Activated naive CD8-positive, alpha-beta T cell treated with anti-CD3 and anti-CD28 coated beads for 36 hours (primary cell): ENCODE measurements around the gene SYT5. TPM values are rescaled to one million over a fixed set of nuclear protein-coding genes. Genes with fewer than 3 reads are reported as not detected.
A peak's percentile ranks its signal among the peaks of the same experiment; 100 is the strongest.
"Not testable (repeated sequence)": the region's sequence is repeated elsewhere in the genome, so short reads cannot be mapped to it uniquely, and the experiment has no call there.

Source experiments
- DNase-seq: peaks from one replicate; pipeline ENCODE4 v3.0.0; 2021
- H3K27ac Mint-ChIP-seq: one replicate; pipeline ENCODE4 v1.8.0; 2022; ENCODE audit warnings: mild to moderate bottlenecking, moderate library complexity, mixed read lengths
- H3K27me3 Mint-ChIP-seq: one replicate; pipeline ENCODE4 v1.8.0; 2022; ENCODE audit warnings: mild to moderate bottlenecking, mixed read lengths
- H3K36me3 Mint-ChIP-seq: one replicate; pipeline ENCODE4 v1.8.0; 2021; ENCODE audit warnings: mild to moderate bottlenecking, mixed read lengths
- H3K4me1 Mint-ChIP-seq: one replicate; pipeline ENCODE4 v1.8.0; 2021; ENCODE audit warnings: mixed read lengths
- H3K4me3 Mint-ChIP-seq: one replicate; pipeline ENCODE4 v1.8.0; 2022; ENCODE audit warnings: mild to moderate bottlenecking, moderate library complexity, mixed read lengths
- H3K9me3 Mint-ChIP-seq: one replicate; pipeline ENCODE4 v1.8.0; 2022; ENCODE audit warnings: mixed read lengths
- total RNA-seq, 2 experiments: library from RNA; stranded (reverse); gene quantifications; one replicate each; pipeline ENCODE4 v1.2.3, GENCODE V29; 2021

The SYT5 gene
- not detected for total RNA-seq

- H3K36me3 Mint-ChIP-seq = no peaks in the 10 kb centered on the region
- DNase-seq = peak; percentile 73
- H3K4me3 Mint-ChIP-seq = peak within 1 kb of the TSS; percentile 68
- peak within 1 kb of the TSS; percentile 15 for H3K27ac Mint-ChIP-seq
- peaks cover 86% of the 10 kb centered on the region for H3K27me3 Mint-ChIP-seq
- peaks cover 2% of the 10 kb centered on the region for H3K9me3 Mint-ChIP-seq
- H3K4me1 Mint-ChIP-seq = peaks cover 11% of the 10 kb centered on the region
Observed at GRCh38 chr19:55179606-55180484, at the start of gene SYT5. Gene SYT5, minus strand, starts transcription at chr19:55180289. Its CDS starts 1,248 bp downstream, at chr19:55179041.

- Mint-ChIP-seq H3K36me3 (peaks cover 19% of the 10 kb centered on the region), H3K4me3 (no peak overlapping the region), H3K4me1 (no peaks in the 10 kb centered on the region), H3K27ac (no peak overlapping the region), H3K9me3 (no peaks in the 10 kb centered on the region), H3K27me3 (no peaks in the 10 kb centered on the region)
- no peak for DNase-seq
Observed at GRCh38 chr19:55229789-55230182, 49.7 kb upstream of the SYT5 start.

- Mint-ChIP-seq H3K36me3 (peaks cover 15% of the 10 kb centered on the region), H3K9me3 (no peaks in the 10 kb centered on the region), H3K27me3 (no peaks in the 10 kb centered on the region), H3K27ac (no peak overlapping the region), H3K4me3 (no peak overlapping the region), H3K4me1 (no peaks in the 10 kb centered on the region)
- no peak for DNase-seq
Observed at GRCh38 chr19:55229145-55229788, 49.2 kb upstream of the SYT5 start.

GRCh38 chr19:55228403-55229031 is 48.4 kb upstream of the SYT5 start, which contains the start of gene TMEM86B:
Gene TMEM86B, minus strand, starts transcription at chr19:55228763. Its CDS starts 22 bp downstream, at chr19:55228741.
- DNase-seq = no peak
- Mint-ChIP-seq H3K36me3 (peaks cover 12% of the 10 kb centered on the region), H3K27me3 (no peaks in the 10 kb centered on the region), H3K4me3 (no peak within 1 kb of the TSS), H3K9me3 (no peaks in the 10 kb centered on the region), H3K4me1 (no peaks in the 10 kb centered on the region), H3K27ac (no peak within 1 kb of the TSS)

- no peaks in the 10 kb centered on the region for H3K9me3 Mint-ChIP-seq
- no peaks in the 10 kb centered on the region for H3K4me1 Mint-ChIP-seq
- H3K27ac Mint-ChIP-seq = no peak overlapping the region
Observed at GRCh38 chr19:55228015-55228391, 47.9 kb upstream of the SYT5 start.

GRCh38 chr19:55227241-55228014 is 47.3 kb upstream of the SYT5 start:
- Mint-ChIP-seq H3K27me3 (no peaks in the 10 kb centered on the region), H3K36me3 (peaks cover 11% of the 10 kb centered on the region), H3K9me3 (no peaks in the 10 kb centered on the region), H3K4me3 (no peak overlapping the region), H3K27ac (no peak overlapping the region), H3K4me1 (no peaks in the 10 kb centered on the region)
- no peak for DNase-seq

More at GRCh38 chr19:55228015-55228391, 47.9 kb upstream of the SYT5 start:
- Mint-ChIP-seq H3K27me3 (no peaks in the 10 kb centered on the region), H3K4me3 (no peak overlapping the region), H3K36me3 (peaks cover 8% of the 10 kb centered on the region)
- no peak for DNase-seq

GRCh38 chr19:55226788-55227187 is 46.7 kb upstream of the SYT5 start:
- no peak for DNase-seq
- no peaks in the 10 kb centered on the region for H3K4me1 Mint-ChIP-seq
- no peak overlapping the region for H3K27ac Mint-ChIP-seq
- H3K27me3 Mint-ChIP-seq = no peaks in the 10 kb centered on the region
- peaks cover 17% of the 10 kb centered on the region for H3K36me3 Mint-ChIP-seq
- H3K9me3 Mint-ChIP-seq = no peaks in the 10 kb centered on the region
- no peak overlapping the region for H3K4me3 Mint-ChIP-seq

- no peak overlapping the region for H3K27ac Mint-ChIP-seq
- no peaks in the 10 kb centered on the region for H3K27me3 Mint-ChIP-seq
- no peak overlapping the region for H3K4me3 Mint-ChIP-seq
- no peak for DNase-seq
- H3K9me3 Mint-ChIP-seq = peaks cover 3% of the 10 kb centered on the region
- H3K4me1 Mint-ChIP-seq = no peaks in the 10 kb centered on the region
- peaks cover 22% of the 10 kb centered on the region for H3K36me3 Mint-ChIP-seq
Observed at GRCh38 chr19:55226273-55226672, 46.2 kb upstream of the SYT5 start.

- Mint-ChIP-seq H3K27ac (peak overlapping the region; percentile 59), H3K27me3 (no peaks in the 10 kb centered on the region), H3K36me3 (peaks cover 30% of the 10 kb centered on the region), H3K9me3 (peaks cover 6% of the 10 kb centered on the region), H3K4me1 (no peaks in the 10 kb centered on the region), H3K4me3 (no peak overlapping the region)
- no peak for DNase-seq
Observed at GRCh38 chr19:55225415-55225958, 45.4 kb upstream of the SYT5 start.

GRCh38 chr19:55224679-55225414 is 44.8 kb upstream of the SYT5 start:
- not testable (repeated sequence) for H3K4me1 Mint-ChIP-seq, H3K27me3 Mint-ChIP-seq, DNase-seq, H3K9me3 Mint-ChIP-seq, H3K4me3 Mint-ChIP-seq
- H3K36me3 Mint-ChIP-seq = peaks cover 34% of the 10 kb centered on the region
- H3K27ac Mint-ChIP-seq = peak overlapping the region; percentile 59

- Mint-ChIP-seq H3K27ac (no peak overlapping the region), H3K4me1 (no peaks in the 10 kb centered on the region), H3K36me3 (peaks cover 34% of the 10 kb centered on the region), H3K27me3 (no peaks in the 10 kb centered on the region), H3K4me3 (no peak overlapping the region), H3K9me3 (peaks cover 8% of the 10 kb centered on the region)
- no peak for DNase-seq
Observed at GRCh38 chr19:55224038-55224665, 44.1 kb upstream of the SYT5 start.

- Mint-ChIP-seq H3K4me3 (no peak overlapping the region), H3K27me3 (no peaks in the 10 kb centered on the region), H3K4me1 (no peaks in the 10 kb centered on the region), H3K36me3 (peaks cover 34% of the 10 kb centered on the region), H3K27ac (no peak overlapping the region), H3K9me3 (peaks cover 8% of the 10 kb centered on the region)
- DNase-seq = no peak
Observed at GRCh38 chr19:55223291-55224037, 43.4 kb upstream of the SYT5 start.

GRCh38 chr19:55220525-55220924 is 40.4 kb upstream of the SYT5 start:
- peaks cover 9% of the 10 kb centered on the region for H3K27me3 Mint-ChIP-seq
- H3K9me3 Mint-ChIP-seq = peaks cover 11% of the 10 kb centered on the region
- no peak overlapping the region for H3K4me3 Mint-ChIP-seq
- DNase-seq = no peak
- H3K27ac Mint-ChIP-seq = no peak overlapping the region
- peaks cover 29% of the 10 kb centered on the region for H3K36me3 Mint-ChIP-seq
- H3K4me1 Mint-ChIP-seq = peaks cover 13% of the 10 kb centered on the region
